GM18870 (cell line): ENCODE data around the gene ROR2.

ENCODE experiments used
- ATAC-seq: cut with Tn5 transposase; IDR thresholded peaks from one replicate; pipeline ENCODE4 v1.9.1; 2021; ENCODE audit warnings: moderate library complexity; ENCODE audit not compliant: unreplicated experiment

The ROR2 gene

DNA sequence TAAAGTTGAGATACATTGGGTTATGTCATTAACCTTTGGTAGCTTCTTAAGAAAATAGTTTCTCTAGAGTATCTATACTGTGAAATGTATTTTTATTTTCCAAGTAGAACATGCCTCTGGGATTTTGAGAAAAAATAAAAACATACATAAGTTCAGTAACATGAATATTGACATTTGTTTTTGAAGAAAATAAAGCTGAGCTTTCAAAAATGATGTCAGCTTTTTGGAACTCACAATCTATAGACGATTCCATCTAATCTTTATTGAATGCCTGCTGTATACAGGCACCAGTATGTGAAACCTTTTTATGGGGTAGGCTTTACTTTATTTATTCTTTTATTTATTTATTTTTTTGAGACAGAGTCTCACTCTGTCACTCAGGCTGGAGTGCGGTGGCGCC, 350.5 kb downstream of the ROR2 start:
- no peak for ATAC-seq

- ATAC-seq, result no peak
These were observed 358.4 kb downstream of the ROR2 start for GRCh38 chr9:91591627-91592026.

- no peak for ATAC-seq
These were observed 360.9 kb downstream of the ROR2 start for GRCh38 chr9:91589101-91589553.

DNA sequence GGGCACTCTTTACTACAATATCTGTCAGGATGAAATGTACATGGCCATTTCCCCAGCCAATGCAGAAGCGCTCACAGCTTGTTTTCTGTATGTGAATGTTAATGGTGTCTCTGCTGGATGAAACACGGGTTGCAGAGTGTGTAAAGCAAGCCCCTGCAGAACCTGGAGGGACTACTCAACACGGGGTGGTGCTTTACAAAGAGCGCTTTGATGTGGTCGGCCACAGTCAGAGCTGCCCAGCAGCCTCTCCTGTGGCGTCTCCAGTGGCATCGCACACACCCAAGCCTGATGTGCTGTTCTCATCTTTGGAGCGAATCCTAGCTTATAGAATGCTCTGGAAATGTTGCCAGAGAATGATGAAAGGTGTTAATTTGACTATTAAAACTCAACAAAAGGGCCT, 363.7 kb downstream of the ROR2 start:
- no peak for ATAC-seq

GRCh38 chr9:91583966-91584365, 366.1 kb downstream of the ROR2 start:
- no peak for ATAC-seq

DNA sequence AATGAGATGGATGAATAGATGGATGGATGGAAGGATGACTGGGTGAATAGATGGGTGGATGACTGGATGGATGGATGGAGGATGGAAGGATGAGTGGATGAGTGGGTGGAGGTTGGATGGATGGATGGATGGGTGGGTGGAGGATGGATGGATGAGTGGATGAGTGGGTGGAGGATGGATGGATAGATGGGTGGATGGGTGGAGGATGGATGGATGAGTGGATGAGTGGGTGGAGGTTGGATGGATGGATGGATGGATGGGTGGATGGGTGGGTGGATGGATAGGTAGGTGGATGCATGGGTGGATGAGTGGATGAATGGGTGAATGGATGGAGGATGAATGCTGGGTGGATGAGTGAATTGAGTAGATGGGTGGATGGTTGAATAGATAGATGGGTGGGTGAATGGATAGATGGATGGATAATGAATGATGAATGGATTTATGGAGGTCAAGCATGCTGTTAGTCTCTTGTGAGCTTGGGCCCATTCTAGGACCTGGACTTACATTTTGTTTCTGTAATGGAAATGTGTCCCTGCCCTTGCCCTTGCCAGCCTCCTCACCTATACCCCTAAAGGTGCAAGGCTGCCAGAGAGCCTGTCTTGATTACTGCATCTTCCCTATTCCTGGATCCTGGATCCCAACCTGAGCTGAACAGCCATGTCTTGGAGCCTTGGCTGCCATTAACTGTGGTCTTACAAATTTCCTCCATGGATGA, 366.7 kb downstream of the ROR2 start:
- ATAC-seq, result no peak

- ATAC-seq, result no peak
These were observed 367.8 kb downstream of the ROR2 start for GRCh38 chr9:91582181-91582580.

DNA sequence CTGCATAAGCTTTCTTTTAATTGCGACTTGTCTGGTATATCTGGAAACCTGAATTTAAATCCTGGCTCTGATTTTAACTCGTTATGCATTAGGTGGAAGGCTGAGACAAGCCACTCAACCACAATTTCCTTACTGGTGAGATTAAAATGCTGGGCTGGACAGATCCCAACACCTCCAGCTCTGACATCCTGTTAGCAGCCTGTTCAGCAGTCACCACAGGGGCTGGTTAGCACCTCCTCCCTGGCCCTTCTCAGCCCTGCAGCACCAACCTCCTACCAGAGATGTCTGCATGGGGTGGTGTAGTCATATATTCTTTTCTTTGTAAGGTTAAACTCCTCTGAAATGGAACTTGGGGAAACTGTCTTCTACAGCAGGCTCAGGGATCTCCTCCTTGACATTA, 369.9 kb downstream of the ROR2 start:
- no peak for ATAC-seq

DNA sequence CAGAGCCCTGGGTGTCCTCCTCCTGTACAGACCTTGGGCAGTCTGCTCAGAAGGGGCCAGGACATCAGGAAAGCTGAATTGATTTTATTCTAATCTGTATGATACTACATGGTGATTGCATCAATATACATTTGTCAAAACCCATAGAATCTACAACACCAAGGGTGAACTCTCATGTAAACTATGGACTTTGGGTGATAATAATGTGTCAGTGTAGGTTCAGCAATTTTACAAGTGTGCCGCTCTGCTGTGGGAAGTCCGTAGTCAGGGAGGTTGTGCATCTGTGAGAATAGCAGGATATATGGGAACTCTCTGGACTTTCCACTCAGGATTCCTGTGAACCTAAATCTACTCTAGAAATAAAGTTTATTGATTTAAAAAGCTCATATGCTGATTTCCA, 371.1 kb downstream of the ROR2 start:
- no peak for ATAC-seq

DNA sequence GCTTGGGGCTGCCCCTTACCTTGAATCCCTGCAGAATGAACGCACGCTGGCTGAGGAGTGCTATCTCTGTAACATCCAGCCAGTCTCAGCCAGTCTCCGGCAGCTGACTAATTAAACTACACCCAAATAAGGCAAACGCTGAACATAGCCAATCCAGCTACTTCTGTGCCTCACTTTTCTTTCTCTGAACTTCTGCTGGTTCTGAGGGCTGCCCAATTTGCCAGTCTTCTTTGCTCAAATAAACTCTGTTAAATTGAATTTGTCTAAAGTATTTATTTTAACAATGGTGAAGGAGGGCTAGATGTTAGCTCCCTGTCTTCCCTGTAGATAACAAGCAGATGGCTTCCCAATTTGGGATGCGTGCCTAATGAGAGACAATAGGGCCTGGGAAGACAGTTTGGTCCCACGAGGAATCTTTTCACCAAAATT, 372.4 kb downstream of the ROR2 start:
- ATAC-seq, result no peak

GRCh38 chr9:91572811-91573210, 377.2 kb downstream of the ROR2 start:
- no peak for ATAC-seq

DNA sequence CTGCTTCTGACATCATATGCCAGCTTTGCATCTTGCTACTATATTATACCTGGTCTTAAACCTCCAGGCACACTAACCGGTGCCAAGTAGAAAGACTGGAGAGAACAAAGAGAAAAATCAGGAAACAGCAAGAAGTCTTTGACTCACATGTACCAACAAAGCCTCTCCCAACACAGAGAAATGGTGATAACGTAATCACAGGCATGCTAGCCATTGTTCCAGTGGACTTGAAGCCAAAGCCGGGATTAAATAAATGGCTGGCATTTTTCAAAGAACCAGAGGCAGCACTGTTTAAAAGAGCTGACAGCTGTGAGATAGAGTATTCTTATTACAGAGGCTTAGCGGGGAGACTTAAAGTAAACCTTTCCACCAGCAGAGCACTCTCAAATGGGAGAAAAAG, 378.0 kb downstream of the ROR2 start:
- no peak for ATAC-seq

DNA sequence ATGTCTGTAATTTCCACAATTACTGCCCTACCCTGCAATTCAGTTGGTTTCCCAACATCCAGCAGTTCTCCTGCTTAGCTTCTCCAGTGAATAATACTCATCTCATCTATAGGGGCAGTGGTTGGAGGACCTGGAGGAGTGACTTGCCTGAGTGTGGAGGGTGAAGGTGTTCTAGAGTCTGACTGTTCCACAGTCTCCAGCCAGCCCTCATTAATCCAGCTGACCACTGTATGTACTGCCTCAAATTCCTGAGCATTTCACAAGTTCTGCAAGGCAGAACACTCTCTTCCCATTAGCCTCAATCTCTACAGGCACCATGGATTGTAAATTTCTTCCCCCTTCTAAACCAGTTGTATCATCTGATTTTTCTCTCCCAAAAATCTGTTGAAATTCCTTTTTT, 379.0 kb downstream of the ROR2 start:
- ATAC-seq, result no peak

DNA sequence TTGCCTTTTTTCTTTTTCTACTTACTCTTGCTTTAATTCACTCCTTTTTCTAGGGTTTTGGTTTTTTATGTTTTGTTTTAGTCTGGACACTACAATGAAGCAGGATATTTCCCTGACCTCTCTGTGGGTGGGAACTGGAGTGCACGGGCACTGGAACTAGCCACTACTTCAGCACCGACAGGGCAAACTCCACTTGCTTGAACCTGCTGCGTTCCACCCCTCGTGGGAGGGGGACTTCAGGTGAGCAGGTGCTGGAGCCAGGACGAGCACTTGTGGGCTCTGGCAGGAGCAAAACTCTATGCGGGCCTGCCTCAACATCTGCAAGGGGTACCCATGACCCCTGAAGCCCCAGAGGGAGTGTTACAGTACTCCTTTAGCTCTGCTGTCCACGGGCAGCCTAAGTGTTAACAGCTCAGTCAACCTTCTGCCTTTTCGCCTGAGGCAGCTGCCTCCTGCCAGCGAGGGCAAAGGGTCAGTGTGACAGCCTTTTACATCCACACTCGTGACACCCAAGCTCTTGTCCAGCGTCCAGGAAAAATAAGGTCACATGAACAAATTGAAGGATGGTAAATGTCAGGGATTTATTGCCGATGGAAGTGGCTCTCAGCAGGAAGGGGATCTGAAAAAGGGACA, 382.3 kb downstream of the ROR2 start:
- ATAC-seq, result no peak

DNA sequence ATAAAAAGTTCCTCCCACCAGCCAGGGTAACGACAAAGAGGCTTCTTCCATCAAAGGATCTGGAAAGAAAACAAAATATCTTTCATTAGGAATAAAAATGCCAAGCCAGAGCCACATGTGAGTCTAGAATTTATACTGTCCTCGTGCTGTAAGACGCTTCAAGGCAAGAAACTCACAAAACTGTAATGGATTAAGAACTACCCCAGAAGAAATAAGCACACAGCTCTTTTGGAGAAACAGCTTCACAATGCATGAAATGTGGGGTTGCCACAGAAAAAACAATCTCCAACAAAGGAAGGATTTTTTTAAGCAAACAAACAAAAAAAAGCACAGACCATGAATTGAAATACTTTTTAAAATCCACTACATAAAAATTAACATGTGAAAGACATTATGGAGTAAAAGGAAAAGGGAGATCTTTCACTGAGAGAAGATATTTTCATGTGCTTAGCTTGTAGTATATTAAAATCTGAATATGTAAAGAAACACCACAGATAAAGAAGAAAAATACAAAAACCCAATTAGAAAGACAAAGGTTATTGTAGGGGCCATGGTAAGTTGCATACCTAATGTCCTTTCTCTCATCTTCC, 385.9 kb downstream of the ROR2 start:
- no peak for ATAC-seq

GRCh38 chr9:91562416-91562815, 387.6 kb downstream of the ROR2 start:
- no peak for ATAC-seq

DNA sequence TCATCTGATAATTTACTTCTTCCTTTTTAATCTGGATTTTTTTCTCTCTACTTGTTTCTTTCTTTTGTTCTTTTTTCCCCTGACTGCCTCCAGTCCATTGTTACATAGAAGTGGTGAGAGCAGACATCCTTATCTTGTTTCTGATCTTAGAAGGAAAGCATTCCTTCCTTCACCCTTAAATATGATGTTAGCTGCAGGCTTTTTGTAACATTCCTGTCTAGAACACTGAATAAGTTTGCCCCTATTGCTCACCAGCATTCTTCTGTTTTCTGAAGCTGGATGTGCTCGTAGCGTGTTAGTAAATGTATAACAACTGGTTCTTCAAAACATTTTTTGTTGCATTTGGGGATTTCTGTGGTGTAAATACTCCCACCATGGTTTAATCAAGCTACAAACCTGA, 389.7 kb downstream of the ROR2 start:
- no peak for ATAC-seq

DNA sequence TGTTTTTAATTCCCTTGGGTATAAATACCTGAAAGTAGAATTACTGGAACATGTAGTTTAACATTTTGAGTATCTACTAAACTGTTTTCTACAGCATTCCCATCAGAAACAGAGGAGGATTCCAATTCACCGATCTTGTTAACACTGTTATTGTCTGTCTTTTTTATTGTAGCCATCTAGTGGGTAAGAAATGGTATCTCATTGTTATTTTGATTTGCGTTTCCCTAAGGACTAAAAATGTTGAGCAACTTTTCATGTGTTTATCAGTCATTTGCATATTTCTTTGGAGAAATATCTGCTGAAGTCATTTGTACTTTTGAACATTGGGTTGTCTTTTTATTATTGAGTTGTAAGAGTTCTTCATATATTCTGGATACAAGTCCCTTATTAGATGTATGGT, 391.1 kb downstream of the ROR2 start:
- ATAC-seq, result no peak

DNA sequence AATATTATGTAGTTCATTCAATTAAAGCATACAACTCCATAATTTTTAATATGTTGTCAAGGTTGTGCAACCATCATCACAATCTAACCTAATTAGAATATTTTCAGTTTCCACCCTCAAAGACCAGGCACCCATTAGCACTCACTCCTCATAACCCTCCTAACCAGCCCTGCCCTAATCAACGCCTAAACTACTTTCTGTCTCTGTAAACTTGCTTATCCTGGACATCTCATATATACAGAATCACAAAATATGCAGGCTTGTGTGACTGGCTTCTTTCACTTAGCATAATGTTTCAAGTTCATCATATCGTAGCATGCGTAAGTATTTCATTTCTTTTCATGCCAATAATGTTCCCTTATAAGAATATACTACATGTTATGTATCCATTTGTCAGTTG, 391.6 kb downstream of the ROR2 start:
- no peak for ATAC-seq

- no peak for ATAC-seq
These were observed 392.7 kb downstream of the ROR2 start for GRCh38 chr9:91557327-91557726.

DNA sequence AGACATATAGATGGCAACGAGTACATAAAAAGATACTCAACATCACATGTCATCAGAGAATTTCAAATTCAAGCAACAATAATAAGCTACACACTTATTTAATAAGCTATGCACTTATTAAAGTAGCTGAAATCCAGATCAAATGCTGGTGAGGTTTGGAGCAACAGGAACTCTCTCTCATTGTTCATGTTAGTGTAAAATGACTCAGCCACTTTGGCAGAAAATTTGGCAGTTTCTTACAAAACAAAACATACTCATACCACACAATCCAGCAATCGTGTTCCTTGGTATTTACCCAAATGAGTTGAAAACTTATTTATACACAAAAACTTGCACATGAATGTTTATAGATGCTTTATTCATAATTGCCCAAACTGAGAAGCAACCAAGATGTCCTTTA, 394.9 kb downstream of the ROR2 start:
- no peak for ATAC-seq

- no peak for ATAC-seq
These were observed 400.9 kb downstream of the ROR2 start for GRCh38 chr9:91549177-91549576.
